ENCODE data around the gene CMKLR1.

- TF ChIP-seq POLR2AphosphoS5 (IDR thresholded peaks at IDR 0.05) = no peak
- no peak for TF ChIP-seq POLR2A (IDR thresholded peaks at IDR 0.05; ENCODE audit: low read depth)
- no peak for TF ChIP-seq CTCF (IDR thresholded peaks at IDR 0.05)
Measured at GRCh38 chr12:108312073-108312659, 26.9 kb downstream of the CMKLR1 start.
